ENCODE measurements around the gene WFDC10B.
"Not testable (repeated sequence)": the region's sequence is repeated elsewhere in the genome, so short reads cannot be mapped to it uniquely, and the experiment has no call there.

Gene WFDC10B

GRCh38 chr20:45722047-45722446 is 17.2 kb upstream of the WFDC10B start, which contains the start of gene SPINT4:
SPINT4 (plus strand) TSS chr20:45722347; CDS start chr20:45722368, 21 bp downstream.
- Histone ChIP-seq H3K4me1 (ENCODE audit: control insufficient read depth, insufficient read depth, low read length) (no peaks in the 10 kb centered on the region), H3K4me3 (ENCODE audit: low read depth, low read length) (no peak within 1 kb of the TSS), H3K36me3 (ENCODE audit: control insufficient read depth in 2 of 2, insufficient read depth in 1 of 2, low read length in 2 of 2) (no peaks in the 10 kb centered on the region), H3K9me3 (ENCODE audit: control insufficient read depth, insufficient read depth, low read depth, low read length) (no peaks in the 10 kb centered on the region), H3K27ac (ENCODE audit: extremely low read depth, low read depth, low read length) (no peak within 1 kb of the TSS)
- POLR2A ChIA-PET: no interaction called here
- TF ChIP-seq ZIC2 (tag by site-specific recombination; IDR thresholded peaks at IDR 0.05): no peak
- no peak for TF ChIP-seq ZNF37A (tag by site-specific recombination; IDR thresholded peaks at IDR 0.05)
- no peak for TF ChIP-seq ZNF785 (tag by site-specific recombination; IDR thresholded peaks at IDR 0.05)
- no peak for TF ChIP-seq ZNF629 (tag by site-specific recombination; IDR thresholded peaks at IDR 0.05)
- no peak for TF ChIP-seq ZNF596 (tag by site-specific recombination; IDR thresholded peaks at IDR 0.05)
- no peak for TF ChIP-seq ELK4 (IDR thresholded peaks at IDR 0.05; ENCODE audit: borderline replicate concordance, low read depth, low read length)
- TF ChIP-seq ZSCAN30 (tag by site-specific recombination; IDR thresholded peaks at IDR 0.05): no peak
- CTCF ChIA-PET: interaction anchor here (2.4 kb wide), 1 partner anchor 49 kb away, joined by 6 read pairs; no protein-coding TSS in a partner anchor

GRCh38 chr20:45716141-45716688 is 11.4 kb upstream of the WFDC10B start:
- CTCF ChIA-PET: interaction anchor here (0.6 to 0.7 kb wide), 2 partner anchors 30 to 271 kb away, joined by 3 read pairs; no protein-coding TSS in a partner anchor
- H3K36me3 ChIP-seq (ENCODE audit: control insufficient read depth in 2 of 2, insufficient read depth in 1 of 2, low read length in 2 of 2); H3K27ac ChIP-seq (ENCODE audit: extremely low read depth, low read depth, low read length); POLR2A ChIA-PET; H3K4me3 ChIP-seq (ENCODE audit: low read depth, low read length); H3K9me3 ChIP-seq (ENCODE audit: control insufficient read depth, insufficient read depth, low read depth, low read length); H3K4me1 ChIP-seq (ENCODE audit: control insufficient read depth, insufficient read depth, low read length): not testable (repeated sequence)

- Histone ChIP-seq H3K9me3 (ENCODE audit: control insufficient read depth, insufficient read depth, low read depth, low read length) (no peaks in the 10 kb centered on the region), H3K4me1 (ENCODE audit: control insufficient read depth, insufficient read depth, low read length) (peaks cover 3% of the 10 kb centered on the region; the same call in 1 of the 2 replicates), H3K27ac (ENCODE audit: extremely low read depth, low read depth, low read length) (no peak within 1 kb of the TSS), H3K36me3 (ENCODE audit: control insufficient read depth in 2 of 2, insufficient read depth in 1 of 2, low read length in 2 of 2) (no peaks in the 10 kb centered on the region), H3K4me3 (ENCODE audit: low read depth, low read length) (no peak within 1 kb of the TSS)
- ChIA-PET CTCF (no interaction called here), POLR2A (no interaction called here)
- TF ChIP-seq ZNF214 (tag by site-specific recombination; IDR thresholded peaks at IDR 0.05; ENCODE audit: borderline replicate concordance) (no peak), ZNF677 (tag by site-specific recombination; IDR thresholded peaks at IDR 0.05) (no peak), ZBTB10 (tag by site-specific recombination; IDR thresholded peaks at IDR 0.05) (no peak), ZNF449 (tag by site-specific recombination; IDR thresholded peaks at IDR 0.05) (no peak), ZNF26 (tag by site-specific recombination; IDR thresholded peaks at IDR 0.05) (no peak), ZNF223 (tag by site-specific recombination; IDR thresholded peaks at IDR 0.05) (no peak), PRDM4 (tag by site-specific recombination; IDR thresholded peaks at IDR 0.05) (no peak), WT1 (tag by site-specific recombination; IDR thresholded peaks at IDR 0.05) (no peak), ZNF518A (tag by site-specific recombination; conservative IDR thresholded peaks at IDR 0.05; ENCODE audit: low read depth) (no peak)
Observed at GRCh38 chr20:45701873-45702272, 2.9 kb downstream of the WFDC10B start, which contains the start of gene WFDC13. WFDC13 (plus strand) TSS chr20:45702038; CDS start chr20:45702124, 86 bp downstream.
